GM21367 (cell line): ENCODE results near the gene CCDC85B.
"Not testable (repeated sequence)": the region's sequence is repeated elsewhere in the genome, so short reads cannot be mapped to it uniquely, and the experiment has no call there.

Experiments
- ATAC-seq: cut with Tn5 transposase; IDR thresholded peaks from one replicate; pipeline ENCODE4 v1.9.1; 2021; ENCODE audit not compliant: unreplicated experiment

The CCDC85B gene

DNA sequence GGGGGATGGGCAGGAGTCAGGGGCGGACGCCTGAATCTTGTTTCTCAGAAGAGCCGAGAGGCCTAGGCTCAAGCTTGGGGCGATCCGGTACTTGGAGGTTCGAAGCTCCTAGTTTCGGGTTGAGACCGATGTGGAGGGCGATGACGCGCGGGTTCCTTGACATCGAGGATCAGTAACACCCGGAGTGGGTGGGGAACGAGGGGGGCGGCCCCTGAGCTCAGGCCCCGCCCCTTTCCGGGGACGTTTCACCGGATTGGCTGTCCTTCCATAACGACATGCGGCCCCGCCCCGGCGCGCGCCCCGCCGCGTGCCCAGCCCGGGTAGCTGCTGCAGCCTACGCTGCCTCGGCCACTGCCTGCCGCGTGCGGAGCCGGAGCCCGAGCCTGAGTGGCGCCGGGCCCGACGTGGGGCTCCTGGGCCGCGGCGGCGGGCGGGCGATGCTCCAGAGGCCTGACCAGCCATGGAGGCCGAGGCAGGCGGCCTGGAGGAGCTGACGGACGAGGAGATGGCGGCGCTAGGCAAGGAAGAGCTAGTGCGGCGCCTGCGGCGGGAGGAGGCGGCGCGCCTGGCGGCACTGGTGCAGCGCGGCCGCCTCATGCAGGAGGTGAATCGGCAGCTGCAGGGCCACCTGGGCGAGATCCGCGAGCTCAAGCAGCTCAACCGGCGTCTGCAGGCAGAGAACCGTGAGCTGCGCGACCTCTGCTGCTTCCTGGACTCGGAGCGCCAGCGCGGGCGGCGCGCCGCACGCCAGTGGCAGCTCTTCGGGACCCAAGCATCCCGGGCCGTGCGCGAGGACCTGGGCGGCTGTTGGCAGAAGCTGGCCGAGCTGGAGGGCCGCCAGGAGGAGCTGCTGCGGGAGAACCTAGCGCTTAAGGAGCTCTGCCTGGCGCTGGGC lies at the start of gene CCDC85B:
Gene CCDC85B (plus strand): TSS at position 350 of the 895 bp plus-strand sequence. CDS start 111 bp downstream, at position 461.
- peak; percentile 40 for ATAC-seq

DNA sequence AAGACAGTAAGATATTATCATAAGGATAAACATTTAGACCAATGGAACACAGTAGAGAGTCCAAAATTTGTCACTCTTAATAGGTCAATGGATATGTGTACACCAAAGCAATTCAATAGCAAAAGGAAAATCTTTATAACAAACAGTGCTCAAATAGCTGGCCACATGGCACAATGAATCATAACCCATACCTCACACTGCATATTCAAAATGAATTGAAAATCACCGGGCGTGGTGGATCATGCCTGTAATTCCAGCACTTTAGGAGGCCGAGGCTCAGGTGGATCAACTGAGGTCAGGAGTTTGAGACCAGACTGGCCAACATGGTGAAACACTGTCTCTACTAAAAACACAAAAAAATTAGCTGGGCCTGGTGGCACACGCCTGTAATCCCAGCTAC lies 48.3 kb upstream of the CCDC85B start:
- ATAC-seq, result no peak

DNA sequence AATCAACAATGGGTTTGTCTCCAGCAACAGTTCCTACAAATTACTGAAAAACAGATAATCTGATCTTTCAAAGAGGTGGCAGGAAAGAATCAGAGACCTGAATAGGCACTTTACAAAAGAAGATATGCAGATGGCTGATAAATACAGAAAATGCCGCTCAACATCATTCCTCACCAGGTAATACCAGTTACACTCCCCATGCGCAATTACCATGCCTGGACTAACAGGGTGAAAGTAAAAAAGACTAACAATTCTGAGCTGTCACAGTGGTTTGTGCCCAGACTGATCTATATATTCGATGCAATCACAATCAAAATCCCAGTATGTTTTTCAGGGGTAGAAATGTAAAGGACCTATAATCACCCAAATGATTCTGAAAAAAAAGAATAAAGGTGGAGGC lies 46.7 kb upstream of the CCDC85B start:
- ATAC-seq, result no peak

DNA sequence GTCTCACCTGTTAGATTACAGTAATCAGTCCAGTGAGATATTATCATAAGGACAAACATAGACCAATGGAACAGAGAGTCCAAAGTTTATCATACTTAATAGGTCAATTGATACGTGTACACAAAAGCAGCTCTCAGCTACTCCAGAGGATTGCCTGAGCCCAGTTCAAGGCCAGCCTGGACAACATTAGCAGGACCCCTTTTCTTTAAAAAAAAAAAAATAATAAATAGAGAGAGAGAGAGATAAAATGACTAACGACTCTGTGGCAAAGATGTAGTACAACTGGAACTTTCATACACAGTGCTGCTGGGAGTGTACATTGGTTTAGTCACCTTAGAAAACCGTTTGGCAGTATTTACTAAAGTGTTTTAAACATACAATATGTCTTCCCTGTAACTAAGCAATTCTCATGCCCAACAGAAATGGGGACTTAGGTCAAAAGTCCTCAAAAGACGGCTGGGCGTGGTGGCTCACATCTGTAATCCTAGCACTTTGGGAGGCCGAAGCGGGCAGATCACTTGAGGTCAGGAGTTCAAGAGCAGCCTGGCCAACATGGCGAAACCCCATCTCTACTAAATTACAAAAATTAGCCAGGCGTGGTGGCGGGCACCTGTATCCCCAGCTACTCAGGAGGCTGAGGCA lies 46.1 kb upstream of the CCDC85B start:
- no peak for ATAC-seq

- ATAC-seq, result no peak
Observed at GRCh38 chr11:65847746-65848145, 42.7 kb upstream of the CCDC85B start.

- not testable (repeated sequence) for ATAC-seq
Observed at GRCh38 chr11:65848693-65849092, 41.8 kb upstream of the CCDC85B start.

- ATAC-seq, result no peak
Observed at GRCh38 chr11:65849366-65849765, 41.1 kb upstream of the CCDC85B start.

DNA sequence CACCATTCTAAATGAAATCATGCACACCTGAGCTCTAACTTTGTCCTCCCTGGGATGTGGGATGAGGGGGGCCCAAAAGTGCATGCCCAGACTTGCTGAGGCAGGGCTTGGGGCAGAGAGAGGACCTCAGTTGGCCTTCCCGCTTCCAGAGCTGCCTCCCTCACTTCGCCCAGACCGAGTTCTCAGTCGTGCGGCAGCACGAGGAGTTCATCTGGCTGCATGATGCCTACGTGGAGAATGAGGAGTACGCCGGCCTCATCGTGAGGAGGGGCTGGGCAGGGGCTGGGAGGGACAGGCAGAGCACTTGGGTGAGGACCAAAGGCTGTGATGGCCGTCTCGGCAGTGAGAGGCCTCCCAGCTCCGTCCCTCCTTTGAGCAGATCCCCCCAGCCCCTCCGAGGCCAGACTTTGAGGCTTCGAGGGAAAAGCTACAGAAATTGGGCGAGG lies 40.7 kb upstream of the CCDC85B start:
- ATAC-seq, result no peak

DNA sequence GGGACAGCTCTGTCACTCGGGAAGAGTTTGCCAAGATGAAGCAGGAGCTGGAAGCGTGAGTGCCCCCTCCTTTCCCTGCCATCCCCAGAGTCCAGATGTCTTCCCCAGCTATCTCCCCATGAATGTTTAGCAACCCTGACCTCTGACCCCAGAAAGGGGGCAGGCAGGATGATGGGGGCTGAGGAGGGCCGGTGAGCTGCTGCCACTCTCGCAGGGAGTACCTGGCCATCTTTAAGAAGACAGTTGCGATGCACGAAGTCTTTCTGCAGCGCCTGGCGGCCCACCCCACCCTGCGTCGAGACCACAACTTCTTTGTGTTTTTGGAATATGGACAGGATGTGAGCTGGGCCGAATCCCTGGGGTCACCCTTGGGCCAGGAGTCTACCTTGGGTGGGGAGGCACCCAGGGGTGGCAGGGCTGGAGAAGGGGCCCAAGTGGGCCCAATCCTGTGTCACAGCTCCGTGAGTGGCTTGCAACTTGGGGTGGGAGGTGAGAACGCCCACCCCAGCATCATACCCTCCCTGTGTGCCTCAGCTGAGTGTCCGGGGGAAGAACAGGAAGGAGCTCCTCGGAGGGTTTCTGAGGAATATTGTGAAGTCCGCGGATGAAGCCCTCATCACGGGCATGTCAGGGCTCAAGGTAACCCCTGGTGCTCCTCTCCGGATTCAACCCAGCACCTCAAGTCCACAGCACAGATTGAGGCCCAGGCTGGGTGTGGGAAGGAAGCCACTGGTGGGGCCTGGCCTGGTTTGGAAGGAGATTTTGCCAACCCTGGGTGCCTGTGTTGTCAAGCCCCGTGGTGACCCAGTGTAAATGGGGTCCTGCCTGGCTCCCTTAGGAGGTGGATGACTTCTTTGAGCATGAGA lies 40.0 kb upstream of the CCDC85B start:
- ATAC-seq, result no peak

GRCh38 chr11:65851083-65851579 lies 39.3 kb upstream of the CCDC85B start:
- ATAC-seq, result no peak

- no peak for ATAC-seq
Observed at GRCh38 chr11:65851811-65852507, 38.5 kb upstream of the CCDC85B start.

GRCh38 chr11:65852508-65853245 lies 37.8 kb upstream of the CCDC85B start:
- ATAC-seq, result no peak

- no peak for ATAC-seq
Observed at GRCh38 chr11:65853246-65853979, 37.1 kb upstream of the CCDC85B start.

DNA sequence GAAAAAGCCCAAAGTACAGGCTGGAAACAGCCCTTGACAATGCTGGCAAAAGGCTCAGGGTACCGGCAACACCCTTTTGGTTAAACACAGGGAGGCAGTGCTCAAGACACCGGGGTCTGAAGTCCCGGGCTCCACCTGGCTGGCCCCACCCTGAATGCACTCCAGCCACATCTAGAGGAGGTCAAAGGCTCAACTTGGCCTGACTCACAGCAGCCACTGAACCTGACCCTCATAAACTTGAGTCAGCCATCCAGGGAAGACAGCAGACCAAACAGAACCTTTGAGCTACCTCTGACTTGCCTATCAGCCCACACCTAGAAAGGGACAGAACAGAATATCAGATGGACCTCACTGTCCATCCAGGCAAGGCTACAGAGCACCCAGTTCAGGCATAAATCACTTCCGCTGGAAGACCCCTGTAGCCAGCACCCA lies 36.3 kb upstream of the CCDC85B start:
- no peak for ATAC-seq

GRCh38 chr11:65854852-65855837 lies 35.3 kb upstream of the CCDC85B start:
- ATAC-seq, result no peak

- no peak for ATAC-seq
Observed at GRCh38 chr11:65855927-65856363, 34.5 kb upstream of the CCDC85B start.

GRCh38 chr11:65856689-65857499 lies 33.6 kb upstream of the CCDC85B start:
- no peak for ATAC-seq
